ENCODE data around the gene ECPAS. TPM values are rescaled to one million over a fixed set of nuclear protein-coding genes. Genes with fewer than 3 reads are reported as not detected.
"Not testable (repeated sequence)": the region's sequence is repeated elsewhere in the genome, so short reads cannot be mapped to it uniquely, and the experiment has no call there.

Gene ECPAS, protein sequence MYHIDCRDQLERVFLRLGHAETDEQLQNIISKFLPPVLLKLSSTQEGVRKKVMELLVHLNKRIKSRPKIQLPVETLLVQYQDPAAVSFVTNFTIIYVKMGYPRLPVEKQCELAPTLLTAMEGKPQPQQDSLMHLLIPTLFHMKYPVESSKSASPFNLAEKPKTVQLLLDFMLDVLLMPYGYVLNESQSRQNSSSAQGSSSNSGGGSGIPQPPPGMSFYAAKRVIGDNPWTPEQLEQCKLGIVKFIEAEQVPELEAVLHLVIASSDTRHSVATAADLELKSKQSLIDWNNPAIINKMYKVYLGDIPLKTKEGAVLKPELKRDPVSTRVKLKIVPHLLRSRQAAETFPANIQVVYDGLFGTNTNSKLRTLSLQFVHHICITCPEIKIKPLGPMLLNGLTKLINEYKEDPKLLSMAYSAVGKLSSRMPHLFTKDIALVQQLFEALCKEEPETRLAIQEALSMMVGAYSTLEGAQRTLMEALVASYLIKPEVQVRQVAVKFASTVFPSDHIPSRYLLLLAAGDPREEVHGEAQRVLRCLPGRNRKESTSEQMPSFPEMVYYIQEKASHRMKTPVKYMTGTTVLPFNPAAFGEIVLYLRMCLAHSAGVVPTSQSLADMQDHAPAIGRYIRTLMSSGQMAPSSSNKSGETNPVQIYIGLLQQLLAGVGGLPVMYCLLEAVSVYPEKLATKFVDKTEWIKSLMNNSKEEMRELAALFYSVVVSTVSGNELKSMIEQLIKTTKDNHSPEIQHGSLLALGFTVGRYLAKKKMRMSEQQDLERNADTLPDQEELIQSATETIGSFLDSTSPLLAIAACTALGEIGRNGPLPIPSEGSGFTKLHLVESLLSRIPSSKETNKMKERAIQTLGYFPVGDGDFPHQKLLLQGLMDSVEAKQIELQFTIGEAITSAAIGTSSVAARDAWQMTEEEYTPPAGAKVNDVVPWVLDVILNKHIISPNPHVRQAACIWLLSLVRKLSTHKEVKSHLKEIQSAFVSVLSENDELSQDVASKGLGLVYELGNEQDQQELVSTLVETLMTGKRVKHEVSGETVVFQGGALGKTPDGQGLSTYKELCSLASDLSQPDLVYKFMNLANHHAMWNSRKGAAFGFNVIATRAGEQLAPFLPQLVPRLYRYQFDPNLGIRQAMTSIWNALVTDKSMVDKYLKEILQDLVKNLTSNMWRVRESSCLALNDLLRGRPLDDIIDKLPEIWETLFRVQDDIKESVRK (N-terminal part only)
- total RNA-seq, result 91.2 TPM

DNA sequence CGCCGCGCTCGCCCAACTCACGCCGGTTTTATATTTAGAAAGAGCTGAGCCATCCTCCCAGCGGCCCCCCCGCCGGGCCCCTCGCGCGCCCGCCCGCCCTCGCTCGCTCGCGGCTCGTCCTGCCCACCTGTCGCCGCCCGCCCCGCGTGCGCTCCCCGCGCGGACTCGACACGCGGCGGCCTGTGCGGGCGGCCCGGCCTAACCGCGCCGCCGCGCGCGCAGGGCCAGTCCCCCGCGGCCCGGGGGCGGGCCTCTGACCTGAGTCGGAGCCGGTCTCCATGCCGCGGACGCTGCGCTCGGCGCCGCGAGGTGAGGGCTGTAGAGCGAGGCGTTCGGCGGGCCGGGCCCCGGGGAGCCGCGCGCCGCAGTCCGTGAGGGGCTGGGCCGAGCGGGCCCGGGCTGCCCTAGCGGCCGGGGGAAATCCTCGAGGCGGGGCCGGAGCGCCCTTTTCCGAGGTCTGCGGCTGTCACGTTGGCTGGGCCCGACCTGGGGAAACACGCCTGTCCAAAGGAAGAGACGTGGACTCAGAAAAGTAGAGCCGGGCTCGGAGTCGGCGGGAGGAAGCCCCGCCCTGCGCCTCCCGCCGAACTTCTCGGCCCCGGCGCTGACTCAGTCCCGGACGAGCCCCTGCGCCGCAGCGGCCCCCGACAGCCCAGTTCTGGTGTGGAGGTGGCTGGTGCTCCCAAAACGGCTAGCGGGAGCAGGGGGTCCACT is at the start of gene ECPAS:
Gene ECPAS (minus strand): TSS at position 526 of the 714 bp plus-strand sequence. CDS start 11,465 bp downstream, outside the sequence.
- peak; percentile 57 for DNase-seq

DNA sequence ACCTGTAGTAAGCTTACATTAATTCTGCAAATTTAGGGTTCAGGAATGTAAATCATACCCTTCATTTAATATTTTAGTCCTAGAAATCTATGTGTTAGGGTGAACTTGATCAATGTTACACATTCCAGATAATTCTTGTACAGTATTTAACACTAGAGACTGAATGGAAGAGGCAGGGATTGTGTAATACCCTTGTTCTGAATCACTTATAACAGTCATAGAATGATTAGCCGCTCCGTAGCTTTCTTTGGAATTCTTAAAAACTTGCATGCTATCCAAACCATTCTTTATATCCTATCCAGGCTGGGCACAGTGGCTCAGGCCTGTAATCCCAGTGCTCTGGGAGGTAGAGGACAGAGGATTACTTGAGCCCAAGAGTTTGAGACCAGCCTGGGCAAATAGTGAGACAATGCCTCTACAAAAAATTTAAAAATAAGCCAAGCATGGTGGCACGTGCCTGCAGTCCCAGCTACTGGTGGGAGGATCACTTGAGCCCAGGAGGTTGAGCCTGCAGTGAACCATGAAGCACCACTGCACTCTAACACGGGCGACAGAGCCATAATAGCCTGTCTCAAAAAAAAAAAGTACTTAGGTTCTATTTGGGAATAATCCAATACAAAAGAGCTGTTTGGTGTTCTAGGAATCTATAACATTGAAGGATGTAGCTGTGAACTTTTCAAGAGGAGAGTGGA is 49.1 kb upstream of the ECPAS start:
- no peak for DNase-seq

DNA sequence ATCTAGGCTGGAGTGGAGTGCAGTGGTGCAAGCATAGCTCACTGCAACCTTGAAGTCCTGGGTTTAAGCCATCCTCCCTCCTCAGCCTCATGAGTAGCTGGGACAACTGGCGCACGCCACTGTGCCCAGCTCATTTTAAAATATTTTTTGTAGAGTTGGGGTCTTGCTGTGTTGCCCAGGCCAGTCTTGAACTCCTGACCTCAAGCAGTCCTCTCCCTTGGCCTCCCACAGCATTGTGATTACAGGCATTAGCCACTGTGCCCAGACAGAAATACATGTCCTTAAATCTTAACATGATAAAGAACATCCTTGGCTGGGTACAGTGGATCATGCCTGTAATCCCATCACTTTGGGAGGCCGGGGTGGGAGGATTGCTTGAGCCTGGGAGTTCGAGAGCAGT is 47.5 kb upstream of the ECPAS start:
- DNase-seq, result no peak

DNA sequence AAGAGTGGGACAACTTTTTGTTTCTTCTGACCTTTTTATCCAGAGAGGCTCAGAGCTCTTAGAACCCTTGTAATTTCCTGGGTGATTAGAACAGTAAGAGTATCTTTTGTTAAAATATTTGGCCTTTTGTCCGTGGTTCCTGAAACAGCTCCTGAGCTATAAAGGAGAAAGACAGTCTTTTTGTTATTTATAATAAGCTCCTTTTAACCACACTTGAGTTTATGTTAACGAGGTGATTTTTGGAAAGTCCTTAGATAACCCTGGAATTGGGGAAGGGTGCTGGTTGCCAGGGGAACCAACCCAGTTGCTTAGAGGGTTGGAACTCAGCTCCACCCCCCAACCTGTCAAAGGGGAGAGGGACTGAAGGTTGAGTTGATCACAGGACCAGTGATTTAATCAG is 45.6 kb upstream of the ECPAS start:
- no peak for DNase-seq

DNA sequence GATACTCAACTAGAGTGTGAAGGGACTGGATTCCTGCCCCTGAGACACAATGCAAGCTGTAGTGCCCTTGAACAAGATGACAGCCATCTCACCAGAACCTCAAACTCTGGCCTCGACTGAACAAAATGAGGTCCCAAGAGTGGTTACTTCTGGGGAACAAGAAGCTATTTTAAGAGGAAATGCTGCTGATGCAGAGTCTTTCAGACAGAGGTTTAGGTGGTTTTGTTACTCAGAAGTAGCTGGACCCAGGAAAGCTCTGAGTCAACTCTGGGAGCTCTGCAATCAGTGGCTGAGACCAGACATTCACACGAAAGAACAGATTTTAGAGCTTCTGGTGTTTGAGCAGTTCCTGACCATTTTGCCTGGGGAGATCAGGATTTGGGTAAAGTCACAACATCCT is 43.2 kb upstream of the ECPAS start:
- DNase-seq, result no peak

DNA sequence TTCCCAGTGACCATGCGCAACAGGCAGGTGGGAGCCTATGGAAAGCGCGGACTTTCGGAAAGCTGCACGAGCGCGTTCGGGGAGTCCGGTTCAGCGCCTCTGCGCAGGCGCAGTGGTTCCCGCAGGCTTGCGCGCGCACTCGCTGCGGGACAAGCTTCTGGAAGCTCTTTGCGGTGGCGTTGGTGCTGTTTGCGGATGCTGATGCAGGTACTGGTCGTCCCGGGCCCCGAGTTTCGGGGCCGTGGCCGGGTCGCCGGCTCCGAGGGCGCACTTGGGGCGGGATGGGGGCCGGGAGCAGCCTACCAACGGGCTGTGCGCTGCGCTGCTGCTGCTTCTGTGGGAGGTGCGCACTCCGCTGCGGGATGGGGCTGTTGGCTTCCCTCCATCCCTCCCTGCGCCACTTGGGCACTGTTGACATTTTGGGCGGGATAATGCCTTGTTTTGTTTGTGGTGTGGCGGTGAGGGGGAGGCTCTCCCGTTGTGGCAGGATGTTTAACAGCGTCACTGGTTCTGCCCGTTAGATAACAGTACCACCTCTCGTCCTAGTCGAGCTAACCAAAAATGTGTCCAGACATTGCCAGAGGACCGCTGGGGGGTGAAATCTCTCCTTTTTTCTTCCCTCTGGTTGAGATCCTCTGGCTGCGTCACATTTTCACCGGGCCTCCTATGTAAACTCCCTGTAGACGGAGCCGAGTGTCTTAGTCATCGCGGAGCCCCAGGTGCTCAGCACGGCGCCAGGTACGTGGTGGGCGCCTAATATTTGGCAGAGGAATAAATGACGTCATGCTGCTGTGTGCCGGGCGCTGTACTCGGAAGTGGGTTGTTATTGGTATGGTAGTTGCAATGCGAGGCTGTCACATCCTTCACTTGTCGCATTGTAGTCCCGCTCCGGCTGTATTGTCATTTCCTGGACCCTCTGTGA is 41.1 kb upstream of the ECPAS start, which contains the start of gene ZNF483:
Gene ZNF483 (plus strand): TSS at position 124 of the 922 bp plus-strand sequence. CDS start 2,217 bp downstream, outside the sequence.
- DNase-seq, result peak; percentile 86

DNA sequence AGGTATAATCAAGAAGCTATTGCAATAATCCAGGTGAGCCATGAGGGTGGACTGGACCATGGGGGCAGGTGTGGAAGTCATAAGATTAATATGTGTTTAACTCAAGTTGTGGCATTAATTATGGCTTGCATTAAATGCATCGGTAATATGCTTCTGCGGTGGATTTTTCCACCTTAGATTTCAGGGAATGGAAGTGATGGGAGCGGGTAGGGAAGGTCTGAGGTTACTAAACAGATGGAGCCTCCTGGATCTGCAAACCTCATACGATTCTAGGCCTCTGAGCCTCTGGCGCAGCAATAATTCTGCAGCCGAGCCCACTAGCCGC is 40.5 kb upstream of the ECPAS start:
- DNase-seq, result no peak

DNA sequence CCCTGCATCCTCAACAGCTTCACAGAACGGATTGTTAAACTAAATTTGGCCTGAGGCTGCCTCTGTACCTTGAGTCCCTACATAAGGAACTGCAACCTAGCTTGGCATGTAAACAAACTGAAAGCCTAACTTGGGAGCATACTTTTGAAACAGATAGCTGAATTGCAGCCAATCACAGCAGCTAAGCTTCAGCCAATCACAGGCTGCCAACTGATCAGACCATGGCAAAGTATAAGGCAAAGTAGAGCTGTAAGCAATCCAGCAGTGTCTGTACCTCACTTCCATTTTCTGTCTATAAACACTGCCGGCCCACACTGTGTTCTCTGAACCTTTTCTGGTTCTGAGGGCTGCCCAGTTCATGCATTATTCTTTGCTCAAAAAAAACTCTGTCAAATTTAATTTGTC is 31.9 kb upstream of the ECPAS start:
- no peak for DNase-seq

DNA sequence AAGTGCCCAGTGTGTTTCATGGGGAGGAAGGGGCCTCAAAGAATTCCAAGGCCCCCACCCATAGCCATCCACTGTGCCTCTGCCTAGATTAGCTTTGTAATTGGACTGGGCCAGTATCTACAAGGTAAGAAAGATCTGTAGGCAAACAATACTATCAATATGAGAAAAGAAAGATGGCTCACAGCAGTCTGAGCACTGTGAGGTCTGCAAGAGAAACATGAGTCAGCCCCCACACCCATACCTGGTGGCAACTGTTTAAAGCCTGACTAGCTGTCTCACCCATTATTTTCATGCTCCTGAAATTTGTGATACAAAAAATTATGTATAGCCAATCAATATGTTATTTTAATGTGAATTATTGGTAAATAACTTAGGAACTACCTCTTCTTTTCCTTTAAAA is 30.8 kb upstream of the ECPAS start:
- no peak for DNase-seq

DNA sequence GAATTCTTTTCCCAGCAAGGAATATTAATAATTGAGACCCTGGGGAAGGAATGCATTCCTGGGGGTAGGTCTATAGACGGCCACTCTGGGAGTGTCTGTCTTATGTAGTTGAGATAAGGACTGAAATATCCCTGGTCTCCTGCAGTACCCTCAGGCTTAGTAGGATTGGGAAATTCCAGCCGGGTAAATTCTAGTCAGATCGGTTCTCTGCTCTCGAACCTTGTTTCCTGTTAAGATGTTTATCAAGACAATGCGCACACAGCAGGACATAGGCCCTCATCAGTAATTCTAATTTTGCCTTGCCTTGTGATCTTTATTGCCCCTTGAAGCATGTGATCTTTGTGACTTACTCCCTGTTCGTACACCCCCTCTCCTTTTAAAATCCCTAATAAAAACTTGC is 27.4 kb upstream of the ECPAS start:
- DNase-seq, result not testable (repeated sequence)

DNA sequence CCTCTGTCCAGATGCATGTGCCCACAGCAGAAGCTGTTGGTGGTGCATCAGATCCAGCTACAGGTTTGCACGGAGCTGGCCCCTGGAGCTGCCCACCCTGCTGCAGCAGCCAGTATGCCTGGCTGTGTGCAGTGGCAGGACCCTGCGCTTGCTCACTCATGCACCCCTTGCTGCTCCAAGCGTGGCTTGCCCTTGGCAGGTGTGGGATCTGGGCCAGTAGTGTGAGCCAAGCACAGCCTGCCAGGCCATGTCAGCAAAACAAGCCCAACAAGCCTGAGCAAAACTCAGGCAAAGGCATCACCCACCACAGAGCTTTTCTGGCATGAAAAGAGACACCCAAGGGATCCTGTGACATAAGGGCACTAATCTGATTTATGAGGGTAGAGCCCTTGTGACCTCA is 18.3 kb upstream of the ECPAS start:
- DNase-seq, result no peak

DNA sequence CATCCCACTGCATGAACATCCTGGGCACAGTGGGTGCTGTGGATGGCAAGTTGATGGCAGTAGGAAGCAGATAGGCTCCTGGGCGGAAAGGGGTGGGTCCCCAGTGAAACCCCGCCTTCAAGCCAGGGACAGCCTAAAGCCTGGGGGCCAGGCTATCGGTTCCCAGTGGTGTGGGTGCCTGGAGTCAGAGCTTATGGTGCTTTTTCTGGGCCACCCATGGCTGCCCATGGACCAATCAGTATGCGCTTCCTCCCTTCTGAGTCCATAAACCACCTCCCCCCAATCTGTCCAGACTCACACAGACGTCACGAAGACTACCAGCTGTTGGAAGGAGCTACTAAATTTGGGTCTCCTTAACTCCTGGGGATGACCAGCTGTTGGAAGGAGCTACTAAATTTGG is 17.5 kb upstream of the ECPAS start:
- DNase-seq, result no peak

DNA sequence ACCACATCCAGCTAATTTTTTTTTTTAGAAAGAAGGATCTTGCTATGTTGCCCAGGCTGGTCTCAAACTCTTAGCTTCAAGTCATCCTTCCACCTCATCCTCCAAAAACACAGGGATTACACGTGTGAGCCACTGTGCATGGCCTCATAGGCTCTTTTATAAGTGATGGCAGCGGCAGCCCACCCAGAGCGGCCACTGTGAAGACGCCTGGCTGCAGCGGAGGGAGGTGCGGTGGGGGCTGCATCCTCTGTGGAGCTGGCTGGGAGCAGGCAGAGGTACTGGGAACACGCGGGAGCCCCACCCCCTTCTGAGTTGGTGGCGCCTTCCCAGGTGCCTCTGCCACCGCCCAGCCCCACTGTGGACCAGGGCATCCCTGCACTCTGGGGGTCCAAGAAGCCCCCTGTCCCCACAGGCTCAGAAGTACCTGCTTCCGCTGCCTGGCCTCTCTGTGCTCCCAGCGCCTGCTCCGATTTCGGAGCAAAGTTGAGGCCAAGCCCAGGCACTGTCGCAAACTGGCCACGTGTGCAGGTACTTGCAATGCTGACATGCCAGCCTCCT is 16.9 kb upstream of the ECPAS start:
- DNase-seq, result no peak

DNA sequence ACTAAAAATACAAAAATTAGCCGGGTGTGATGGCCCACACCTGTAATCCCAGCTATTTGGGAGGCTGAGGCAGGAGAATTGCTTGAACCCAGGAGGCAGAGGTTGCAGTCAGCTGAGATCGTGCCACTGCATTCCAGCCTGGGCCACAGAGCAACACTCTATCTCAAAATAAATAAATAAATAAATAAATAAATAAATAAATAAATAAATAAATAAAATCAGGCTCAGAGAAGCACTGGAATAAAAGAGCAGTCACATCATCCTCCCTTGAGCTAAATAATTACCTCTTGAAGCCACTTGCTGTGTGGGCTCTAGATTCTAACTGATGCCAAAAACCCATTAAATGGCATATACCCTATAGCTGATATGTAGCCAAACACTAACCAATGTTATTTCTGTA is 13.0 kb upstream of the ECPAS start:
- not testable (repeated sequence) for DNase-seq

DNA sequence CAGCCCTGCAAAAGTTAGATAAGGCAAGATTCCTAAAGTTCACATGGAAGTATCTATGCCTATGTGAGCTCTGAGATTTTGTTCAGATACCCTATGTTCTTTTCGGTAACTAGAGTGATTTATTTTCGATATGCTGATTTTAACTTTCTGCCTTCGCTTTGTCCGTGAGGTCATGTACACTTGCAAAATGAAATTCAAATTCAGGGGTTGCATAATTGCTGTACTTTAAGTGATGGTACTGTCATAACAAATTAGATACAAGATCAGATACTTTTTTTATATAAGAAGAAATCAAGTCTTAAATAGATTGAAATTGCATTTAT is 350 bp upstream of the ECPAS start:
- no peak for DNase-seq

DNA sequence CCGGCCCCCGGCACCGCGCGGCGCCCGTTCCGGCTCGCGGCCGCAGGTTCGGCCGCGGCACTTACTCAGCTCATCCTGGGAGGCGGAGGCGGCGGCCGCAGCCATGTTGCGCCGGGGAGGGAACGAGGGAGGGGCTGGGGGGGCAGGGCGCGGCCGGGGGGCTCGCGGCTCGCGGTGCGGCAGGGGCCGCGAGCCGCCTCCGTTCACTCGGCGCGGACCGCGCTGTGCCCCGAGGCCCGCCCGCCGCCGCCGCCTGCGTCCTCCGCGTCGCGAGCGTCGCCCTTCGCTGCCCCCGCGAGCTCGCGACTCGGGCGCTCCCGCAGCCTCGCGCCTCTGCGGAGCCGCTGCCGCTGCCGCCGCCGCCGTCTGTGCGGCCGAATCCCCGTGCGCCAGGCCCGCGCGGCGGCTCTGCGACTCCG is 735 bp downstream of the ECPAS start:
- DNase-seq, result peak; percentile 57

DNA sequence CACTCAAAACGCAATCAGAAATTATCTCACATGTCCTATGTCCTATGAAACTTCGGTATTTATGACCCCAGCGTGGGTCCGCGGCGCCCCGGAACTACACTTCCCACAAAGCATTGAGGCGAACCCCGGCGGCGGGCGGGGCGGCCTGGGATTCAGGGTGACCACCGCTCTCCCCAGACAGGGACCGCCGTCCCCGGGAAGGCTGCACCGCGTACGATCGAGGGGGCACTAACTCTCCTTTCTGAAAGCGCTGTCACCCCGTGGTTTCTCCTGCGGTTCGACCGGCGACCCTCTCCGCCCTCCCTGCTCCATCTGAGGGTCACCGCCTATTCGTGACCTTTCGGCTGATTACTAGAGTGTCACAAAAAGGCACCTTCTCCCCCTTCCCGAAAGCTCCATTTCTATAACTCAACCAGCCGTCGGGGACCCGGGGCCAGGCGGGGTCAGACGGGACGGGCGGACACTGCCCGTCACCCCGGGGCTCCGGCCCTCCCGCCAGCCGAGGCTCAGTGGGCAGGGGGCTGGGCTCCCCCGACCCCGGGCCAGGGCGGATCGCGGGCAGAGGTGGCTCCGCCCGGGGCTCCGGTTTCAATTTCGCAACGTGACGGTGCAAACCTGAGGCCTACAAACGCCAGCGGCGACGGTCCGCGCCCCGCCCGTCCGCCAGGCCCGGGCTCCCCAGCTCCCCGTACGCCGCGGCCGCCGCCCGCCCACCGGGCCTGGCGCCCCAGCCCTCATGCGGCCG is 1.3 kb downstream of the ECPAS start:
- DNase-seq, result peak; percentile 43

DNA sequence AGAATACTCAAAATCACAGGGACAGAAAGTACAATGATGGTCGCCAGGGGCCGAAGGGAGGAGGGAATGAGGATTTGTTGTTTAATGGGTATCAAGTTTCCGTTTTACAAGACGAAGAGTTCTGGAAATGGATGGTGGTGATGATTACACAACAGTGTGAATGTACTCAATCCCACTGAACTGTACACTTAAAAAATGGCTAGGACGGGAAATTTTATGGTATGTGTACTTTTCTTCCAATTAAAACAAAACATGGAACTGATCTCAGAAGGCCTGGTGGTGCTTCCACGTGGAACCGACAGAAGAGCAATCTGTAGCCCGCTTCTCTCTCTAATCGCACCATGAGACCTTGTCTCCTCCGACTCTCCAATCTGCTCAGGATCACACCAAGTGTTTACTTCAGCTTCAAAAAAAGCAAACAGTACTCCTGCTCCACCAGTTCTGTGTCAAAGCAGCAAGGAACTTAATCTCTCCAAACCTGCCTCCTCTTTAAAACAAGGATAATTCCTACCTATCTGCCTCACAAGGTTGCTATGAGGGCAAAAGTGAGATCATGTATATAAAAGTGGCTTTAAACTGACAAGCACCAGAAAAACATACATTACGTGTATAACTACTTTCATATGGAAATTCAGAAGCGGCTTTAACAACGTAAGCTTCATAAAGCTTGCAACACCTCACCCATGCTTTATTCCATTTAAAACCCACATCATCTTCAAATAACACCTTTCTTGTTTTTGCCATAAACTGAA is 2.1 kb downstream of the ECPAS start:
- no peak for DNase-seq

DNA sequence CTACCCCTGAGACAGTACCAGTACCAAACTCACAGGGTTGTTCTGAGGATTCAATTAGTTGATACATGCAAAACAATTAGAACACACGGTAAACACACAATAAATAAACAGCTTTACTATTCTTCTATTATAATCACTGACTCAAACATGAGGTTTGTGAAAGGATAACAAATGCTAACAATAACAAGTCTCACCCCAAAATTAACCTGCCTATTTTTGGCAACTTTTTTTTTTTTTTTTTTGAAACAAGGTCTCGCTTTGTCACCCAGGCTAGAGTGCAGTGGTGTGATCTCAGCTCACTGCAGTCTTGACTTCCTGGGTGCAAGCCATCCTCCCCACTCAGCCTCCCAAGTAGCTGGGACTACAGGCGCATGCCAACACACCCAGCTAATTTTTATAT is 6.5 kb downstream of the ECPAS start:
- no peak for DNase-seq

All from occipital lobe (tissue), 2 donors.